Stimulated activated CD8-positive, alpha-beta memory T cell treated with anti-CD3 and anti-CD28 coated beads, Interleukin-15, amount 100 ng/mL, for 1 hour (primary cell): ENCODE data around the gene FRMD1.
"Not testable (repeated sequence)": the region's sequence is repeated elsewhere in the genome, so short reads cannot be mapped to it uniquely, and the experiment has no call there.

Source experiments
- DNase-seq: peaks from one replicate; pipeline ENCODE4 v3.0.0-alpha.2; 2020; ENCODE audit warnings: low read depth

Gene FRMD1

DNA sequence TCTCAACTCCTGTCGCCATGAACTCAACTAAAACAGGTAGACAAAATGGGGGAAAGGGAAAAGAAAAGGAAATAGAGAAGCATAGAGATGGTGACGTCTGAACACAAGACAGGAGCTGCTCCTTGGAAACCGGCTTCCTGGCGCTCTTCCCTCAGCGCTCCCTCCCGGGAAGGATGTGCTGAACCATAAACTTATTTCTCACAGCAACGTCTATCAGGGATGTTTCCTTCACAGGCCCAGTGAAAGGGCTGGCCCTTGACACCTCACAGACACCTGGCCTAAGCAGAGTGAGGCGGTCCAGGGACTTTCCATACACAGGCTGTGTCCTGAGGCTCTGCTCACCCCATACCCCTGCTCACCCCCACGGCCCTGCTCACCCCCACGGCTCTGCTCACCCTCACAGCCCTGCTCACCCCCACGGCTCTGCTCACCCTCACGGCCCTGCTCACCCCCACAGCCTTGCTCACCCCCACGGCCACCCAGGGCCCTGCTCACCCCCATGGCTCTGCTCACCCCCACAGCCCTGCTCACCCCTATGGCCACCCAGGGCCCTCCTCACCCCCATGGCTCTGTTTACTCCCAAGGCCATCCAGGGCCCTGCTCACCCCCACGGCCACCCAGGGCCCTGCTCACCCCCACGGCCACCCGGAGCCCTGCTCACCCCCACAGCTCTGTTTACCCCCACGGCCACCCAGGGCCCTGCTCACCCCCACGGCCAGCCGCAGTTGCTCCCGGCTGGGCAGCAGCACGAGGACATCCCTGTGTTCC, 653 bp downstream of the FRMD1 start:
- no peak for DNase-seq

DNA sequence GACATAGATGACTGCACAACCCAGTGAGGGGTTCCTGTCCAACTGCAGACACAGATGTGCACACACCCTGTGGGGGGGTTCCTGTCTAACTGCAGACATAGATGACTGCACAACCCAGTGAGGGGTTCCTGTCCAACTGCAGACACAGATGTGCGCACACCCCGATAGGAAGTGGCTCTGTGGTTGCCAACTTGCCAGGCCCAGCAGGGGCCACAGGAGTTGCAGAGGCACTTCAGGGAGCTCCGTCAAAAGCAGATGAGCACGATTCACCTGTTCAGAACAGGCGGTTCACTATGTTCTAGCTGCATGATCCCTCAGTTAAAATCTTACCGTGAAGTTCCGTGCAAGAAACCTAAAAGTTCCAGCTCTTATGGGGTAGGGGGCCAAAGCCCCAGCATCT, 1.6 kb downstream of the FRMD1 start:
- not testable (repeated sequence) for DNase-seq

DNA sequence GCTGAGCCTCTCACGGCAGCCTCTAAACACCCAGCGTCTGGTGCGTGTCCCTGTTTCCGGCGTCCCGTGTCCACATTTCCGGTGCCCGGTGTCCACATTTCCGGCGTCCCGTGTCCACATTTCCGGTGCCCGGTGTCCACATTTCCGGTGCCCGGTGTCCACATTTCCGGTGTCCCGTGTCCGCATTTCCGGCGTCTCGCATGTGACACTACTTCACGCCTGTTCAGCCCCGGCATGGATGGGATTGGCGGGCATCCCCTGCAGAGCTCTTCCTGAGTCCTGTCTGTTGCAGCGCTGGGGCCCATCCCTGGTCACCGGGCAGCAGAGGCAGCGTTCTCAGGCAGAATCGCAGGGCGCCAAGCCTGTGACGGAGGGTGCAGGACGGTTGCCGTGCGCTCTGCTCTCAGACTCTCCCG, 3.2 kb downstream of the FRMD1 start:
- DNase-seq, result no peak

DNA sequence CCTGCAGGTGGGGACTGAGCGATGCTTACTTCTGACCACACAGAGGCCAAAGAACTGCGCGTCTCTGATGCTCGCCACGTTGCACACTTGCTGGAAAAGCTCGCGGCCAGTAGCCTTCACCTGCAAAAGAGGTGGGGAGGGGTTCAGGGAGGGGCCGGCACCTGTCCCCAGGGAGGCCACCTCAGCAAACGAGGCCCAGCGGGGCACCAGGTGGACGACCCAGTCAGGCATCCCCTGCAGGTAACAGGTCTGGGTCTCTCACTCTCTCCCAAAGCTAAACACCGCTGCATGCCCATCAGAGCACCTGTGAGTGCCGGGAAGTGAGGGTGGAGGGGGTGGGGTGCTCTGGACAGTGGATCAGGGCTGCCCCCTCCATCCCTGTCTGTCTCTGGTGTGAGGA, 3.8 kb downstream of the FRMD1 start:
- no peak for DNase-seq

DNA sequence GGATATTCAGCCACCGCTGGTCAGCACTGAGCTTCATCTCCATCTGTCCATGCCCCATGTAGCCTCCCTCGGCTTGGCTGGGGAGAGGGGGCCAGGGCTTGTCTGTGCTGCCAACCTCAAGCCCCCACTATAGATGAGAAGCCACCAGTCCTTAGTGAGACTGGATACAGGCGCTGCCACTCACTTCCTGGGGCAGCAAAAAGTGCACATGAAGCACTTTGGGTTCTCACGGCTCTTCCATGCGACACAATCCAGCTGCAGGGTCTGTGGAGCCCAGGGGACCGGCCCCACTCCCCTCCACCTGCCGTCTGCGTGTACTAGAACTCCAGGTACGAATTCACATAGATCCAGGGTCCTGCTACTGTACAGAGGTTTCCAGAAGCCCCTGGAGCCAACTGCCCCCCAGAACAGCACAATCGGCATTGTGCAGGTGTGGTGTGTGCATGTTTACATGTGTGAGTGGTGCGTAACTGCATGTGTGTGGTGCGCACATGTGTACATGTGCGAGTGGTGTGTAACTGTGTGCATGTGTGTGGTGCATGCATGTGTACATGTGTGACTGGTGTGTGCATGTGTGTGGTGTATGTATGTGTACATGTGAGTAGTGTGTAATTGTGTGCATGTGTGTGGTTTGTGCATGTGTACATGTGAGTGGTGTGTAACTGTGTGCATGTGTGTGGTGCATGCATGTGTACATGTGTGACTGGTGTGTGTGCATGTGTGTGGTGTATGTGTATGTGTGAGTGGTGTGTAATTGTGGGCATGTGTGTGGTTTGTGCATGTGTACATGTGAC, 4.9 kb downstream of the FRMD1 start:
- DNase-seq, result no peak

DNA sequence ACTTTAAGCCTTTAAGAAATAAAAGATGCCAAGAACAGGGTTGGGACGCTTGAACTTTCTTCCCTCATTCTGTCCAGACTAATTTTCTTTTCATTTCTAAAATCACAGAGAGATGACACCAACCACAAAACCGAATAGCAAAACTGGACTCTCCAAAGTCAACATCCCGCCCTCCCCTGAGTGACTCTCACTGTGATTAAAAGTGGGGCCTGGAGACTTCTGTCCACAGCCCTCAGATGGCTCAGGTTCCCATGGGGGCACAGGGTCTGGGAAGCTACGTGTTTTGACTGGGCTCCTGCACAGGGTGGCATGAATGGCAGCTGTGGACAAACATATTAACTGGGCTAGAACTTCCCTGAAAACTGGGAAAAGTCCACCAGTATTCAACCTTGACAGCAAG, 6.3 kb downstream of the FRMD1 start:
- DNase-seq, result no peak

DNA sequence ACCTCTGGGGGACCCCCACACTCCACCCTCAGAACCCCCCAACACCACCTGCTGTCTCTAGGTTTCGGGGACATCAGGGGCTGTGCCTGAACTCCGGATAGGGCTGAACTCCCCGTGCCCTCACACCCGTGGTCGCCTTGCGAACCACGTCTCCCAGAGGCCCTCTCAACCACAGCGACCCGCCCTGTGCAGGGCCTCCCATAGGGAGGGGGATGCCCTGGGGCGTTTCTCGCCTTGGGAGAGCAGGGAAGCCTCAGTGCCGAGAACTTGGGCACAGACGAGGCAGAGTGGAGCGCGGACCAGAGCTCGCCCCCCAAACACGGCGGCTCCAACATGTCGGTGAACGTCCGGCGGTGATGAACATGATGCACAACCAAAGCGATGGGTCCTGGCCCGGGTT, 6.8 kb downstream of the FRMD1 start:
- DNase-seq, result no peak

DNA sequence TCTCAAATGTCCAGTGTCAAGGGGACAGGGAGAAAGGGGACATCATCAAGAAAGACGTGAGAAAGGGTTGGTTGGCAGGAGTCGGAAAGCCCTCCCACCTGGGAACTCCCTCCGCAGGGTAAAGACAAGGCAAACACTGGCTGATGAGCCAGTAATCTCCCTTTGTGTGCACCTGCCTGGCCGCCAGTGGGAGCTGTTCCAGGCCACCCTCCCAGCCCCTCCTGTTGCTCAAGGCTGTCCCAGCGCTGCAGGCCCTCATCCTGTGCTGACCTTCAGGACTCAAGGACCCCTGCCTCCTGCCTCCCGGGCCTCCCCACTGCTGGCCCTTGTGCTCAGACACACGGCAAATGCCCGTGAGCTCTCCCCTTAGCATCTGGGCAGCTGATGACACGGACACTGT, 7.4 kb downstream of the FRMD1 start:
- no peak for DNase-seq

DNA sequence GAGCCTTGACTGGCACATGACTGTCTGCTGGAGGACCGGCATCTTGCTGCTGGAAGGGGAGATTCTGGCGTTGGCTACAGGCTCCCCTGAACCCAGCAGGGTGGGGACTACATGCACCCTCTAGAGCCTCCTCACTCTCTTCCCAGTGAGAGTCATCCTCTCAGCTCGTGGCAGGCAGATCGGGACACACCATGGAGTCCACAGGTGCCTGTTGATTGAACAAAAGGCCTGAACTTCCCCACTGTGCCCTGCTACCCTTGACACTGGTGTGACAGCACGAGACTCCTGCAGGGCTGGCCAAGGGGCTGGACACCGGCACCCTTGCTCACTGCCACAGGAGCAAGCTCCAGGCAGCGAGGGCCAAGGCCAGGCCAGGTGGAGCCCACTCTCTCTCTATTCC, 8.2 kb downstream of the FRMD1 start:
- DNase-seq, result no peak

DNA sequence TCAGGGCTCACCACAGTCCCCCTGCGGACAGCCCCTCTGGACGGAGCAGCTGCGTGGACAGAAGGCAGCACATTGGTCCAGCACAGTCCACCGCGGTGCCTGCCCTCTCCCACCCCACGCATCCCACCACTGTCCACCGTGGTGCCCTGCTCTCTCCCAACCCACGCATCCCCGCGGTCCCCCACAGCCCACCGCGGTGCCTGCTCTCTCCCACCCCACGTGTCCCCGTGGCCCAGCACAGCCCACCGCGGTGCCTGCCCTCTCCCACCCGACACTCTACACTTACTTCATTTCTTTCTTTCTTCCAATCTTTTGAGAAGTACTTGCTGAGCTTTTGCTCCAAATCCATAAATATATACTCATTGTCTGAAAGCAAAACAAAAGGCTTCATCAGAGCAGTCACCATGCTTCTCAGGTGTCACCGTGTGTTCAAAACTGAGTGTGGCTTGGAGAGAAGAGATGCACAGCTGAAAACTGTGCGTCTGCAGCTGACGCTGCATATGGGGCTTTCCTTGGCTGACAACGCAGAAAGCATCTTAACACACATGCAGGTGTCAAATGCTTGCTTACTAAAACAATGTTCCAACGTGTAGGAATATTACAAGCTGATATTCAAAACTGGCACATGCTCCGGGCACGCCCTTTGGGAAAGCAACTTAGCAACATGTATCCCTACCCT, 11.8 kb downstream of the FRMD1 start:
- no peak for DNase-seq

DNA sequence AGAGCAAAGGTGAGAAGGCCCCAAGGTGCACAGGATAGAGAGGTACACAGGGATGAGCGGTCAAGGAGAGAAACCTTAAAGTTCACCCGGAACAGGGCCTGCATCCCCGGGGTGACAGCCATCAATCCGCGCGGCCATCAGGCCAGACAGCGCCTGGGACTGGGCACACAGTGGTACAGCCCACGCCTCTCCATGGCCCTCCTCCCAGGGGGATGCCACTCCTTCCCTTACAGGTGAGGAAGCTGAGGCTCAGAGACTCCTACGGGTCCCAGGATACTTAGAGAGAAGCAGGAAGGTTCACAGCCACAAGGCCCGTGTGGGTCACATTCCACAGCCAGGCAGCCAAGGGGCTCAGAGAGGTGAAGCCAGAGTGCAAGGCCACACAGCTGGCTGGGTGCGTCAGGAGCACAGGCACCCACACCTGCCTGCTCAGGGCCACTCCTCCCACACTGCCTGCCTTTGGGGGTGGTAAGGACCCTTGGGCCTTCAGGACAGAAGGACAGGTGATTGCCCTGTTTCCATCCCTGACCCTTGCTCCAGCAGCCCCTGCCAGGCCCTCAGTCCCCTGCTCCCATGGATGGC, 14.7 kb downstream of the FRMD1 start:
- no peak for DNase-seq

DNA sequence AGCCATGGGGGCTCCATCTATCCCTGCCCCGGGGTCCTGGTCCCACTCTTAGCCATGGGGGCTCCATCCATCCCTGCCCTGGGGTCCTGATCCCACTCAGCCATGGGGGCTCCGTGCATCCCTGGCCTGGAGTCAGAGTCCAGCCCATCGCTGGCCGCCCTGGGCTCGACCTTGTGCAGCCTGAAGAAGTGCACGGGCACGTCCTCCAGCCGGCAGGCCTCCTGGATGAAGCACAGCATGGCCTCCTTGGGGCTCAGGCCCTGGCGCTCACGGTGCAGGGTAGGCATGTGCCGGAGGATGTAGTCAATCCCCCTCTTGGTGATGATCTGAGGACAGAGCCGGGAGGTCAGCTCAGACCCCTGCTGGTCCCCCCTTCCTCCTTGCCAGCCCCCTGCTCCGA, 15.6 kb downstream of the FRMD1 start:
- no peak for DNase-seq

DNA sequence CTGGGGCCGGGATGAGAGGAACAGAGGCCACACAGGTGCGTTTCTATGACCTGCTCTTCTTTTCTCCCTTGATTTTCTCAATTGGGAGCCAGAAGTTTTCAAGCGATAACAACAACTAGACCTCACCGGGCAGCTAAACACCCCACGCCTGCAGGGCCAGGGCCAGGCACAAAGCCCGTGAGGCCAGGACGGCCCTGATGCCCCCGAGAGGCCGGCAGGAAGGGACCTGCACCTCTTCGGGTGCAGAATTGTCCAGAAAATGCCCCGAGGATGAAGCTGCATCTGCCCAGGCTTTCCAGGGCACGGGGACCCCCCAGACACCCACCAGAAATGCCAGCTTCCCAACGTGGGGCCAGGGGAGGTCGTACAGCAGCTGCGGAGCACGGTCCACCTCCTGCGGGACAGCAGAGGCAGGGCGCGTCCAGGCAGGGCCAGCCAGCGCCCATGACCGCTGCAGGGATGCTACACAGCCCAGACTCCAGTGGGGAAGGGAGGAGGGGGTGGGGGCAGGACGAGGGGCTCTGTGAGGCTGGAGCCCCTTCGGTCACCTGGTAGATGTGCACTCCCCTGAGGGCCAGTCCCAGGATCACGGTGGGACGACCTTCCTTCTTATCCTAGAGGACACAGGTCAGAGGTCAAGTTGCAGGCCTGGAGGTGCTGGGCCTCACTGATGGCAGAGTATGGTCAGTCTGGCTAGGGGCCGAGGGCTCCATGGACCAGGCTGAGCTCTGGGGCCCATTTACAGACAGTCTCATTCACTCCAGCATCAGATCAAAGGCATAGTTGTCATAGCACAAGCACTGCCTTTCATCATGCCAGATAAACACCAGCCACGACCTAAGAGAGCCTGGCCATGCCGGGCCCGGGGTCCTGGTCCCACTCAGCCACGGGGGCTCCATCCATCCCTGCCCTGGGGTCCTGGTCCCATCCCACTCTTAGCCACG, 16.4 kb downstream of the FRMD1 start:
- no peak for DNase-seq

DNA sequence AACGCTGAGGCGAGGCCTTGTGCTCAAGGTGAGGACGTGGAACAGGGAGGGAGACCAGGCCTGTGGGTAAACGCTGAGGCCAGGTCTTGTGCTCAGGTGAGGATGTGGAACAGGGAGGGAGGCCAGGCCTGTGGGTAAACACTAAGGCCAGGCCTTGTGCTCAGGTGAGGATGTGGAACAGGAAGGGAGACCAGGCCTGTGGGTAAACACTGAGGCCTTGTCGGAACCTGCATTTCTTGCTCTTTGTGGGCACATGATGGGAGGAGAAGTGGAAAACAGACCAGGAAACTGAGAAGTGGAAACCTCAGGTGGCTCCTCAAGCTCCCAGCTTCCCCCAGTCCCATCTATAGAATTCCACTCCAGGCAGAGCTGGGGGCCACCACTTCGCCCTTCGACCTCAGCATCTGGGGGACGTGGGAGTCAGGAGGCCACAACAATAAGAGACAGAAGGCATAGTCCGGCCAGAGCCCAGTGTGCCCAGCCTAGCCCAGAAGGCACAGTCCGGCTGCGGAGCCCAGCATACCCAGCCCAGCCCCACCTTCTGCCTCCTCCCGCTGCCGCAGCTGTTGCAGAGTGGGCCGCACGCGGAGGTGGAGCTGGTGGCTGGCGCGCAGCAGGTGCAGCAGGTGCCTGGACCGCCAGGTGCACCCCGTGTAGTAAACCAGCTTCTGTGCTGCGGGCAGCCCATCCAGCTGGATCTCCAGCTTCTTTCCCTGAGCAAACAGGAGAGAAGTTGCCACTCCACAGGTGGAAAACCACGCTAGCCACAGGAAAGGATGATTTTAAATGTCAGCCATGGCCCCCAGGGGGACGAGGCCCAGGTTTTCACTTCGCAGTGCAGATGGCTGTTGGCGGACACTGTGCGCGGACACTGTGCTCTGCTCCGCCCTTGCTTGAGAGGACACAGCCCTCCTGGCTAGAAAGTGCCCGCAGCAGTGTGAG, 17.5 kb downstream of the FRMD1 start:
- no peak for DNase-seq

DNA sequence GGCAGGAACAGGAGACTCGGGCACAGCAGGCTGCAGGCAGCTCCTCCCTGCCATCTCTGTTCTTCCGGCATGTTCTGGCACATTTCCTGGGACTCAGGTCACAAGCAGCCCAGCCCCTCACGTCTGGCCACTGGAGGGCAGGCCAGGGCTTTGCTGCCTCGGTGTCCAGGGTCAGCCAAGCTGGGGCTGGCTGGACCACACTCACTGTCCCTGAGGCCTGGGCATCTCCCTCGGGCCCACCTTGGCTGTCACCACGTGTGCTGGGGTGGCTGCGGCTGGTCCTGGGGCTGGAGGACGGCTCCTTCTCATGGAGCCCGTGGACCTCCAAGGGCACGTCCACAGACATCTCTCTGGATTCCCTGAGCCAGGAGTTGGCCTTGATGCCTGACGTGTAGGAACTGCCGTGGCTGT, 18.5 kb downstream of the FRMD1 start:
- no peak for DNase-seq

DNA sequence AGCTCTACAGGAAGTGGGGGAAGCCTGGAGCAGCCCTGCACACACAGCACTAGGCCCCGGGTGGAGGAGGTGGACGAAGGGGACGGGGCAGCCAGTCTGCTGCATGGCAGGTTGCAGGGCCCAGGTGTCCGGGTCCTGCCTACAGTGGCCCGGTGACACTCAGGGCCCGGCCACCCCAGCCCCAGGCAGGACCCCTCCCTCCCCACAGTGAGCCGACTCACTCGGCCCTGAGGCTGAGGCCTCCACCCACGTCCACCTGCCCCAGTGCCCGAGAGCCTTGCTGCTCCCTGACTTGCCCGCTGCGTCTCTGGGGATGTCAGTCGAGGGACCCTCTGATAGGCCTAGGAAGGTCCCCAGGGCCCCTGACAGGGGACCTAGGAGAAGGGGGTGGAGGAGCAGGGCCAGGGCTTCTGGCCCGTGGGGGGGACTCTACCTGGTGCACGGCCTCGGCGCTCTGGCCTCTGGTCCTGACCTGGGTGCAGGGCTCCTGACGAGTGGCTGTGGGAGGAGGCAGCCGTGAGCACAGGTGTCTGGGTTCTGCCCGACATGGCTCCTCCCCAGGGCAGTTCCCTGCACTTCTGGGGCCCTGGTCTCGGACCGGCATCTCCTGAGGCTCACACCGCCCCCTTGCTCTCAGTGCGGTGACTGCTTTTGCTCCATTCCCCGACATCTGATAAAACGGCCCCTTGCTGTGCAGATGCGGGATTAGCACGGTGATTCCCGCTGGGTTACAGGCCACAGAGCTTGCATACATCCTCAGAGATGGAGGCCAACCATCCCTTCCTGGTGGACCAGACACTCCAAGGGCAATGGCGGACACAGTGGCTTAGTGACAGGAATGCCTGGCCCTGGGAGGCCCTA, 20.1 kb downstream of the FRMD1 start:
- no peak for DNase-seq

DNA sequence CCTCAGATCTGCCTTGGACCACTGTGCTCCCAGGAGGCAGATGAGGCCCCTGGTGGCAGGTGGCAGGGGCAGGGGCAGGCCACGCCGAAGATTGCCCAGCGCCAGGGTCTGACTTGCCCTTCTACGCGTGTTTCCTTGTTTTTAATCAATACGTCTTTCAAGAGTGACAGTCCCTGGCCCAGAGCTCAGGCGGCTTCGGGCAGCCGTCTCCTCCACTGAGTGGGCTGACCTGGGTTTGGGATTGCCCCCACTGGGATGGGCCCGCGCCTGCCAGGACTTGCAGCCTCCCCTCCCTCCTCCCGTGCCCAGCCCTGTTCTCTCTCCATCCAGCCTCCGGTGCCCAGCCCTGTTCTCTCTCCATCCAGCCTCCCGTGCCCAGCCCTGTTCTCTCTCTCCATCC, 21.2 kb downstream of the FRMD1 start:
- DNase-seq, result no peak

DNA sequence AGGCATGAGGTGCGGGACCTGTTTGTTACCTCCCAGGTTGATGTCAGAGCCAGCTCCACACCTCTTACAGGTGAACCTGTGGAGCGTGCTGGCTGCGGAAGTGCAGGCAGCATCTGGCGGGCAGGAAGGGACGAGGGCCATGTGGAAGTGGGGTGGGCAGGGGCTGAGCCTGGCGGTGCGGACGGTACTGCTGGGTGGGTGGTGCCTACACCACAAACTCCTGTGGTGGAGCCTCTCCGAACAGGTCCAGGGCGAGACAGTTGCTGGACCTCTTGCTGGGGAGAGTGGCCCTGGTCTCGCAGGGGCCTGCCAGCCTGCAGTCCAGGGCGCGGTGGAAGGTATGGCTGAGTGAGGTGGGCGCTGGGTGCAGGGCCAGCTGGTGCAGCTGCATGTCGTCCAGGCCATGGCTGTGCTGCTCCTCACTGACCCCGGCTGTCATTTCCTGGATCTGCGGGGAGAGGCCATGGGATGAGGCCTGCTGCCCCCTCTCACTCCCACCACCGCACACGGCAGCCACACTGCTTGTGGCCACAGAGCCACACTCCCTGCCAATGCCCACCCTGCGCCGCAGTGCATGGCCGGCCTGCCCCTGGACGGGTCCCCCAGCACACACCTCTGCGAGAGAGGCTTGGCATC, 22.0 kb downstream of the FRMD1 start:
- DNase-seq, result no peak
